RWPE1 (cell line): ENCODE results near the gene FSTL4.

Source experiments
- CTCF ChIA-PET: fragments of 350-600 bp; sonication (Branson Sonifier 250); formaldehyde crosslinking; extraction: SDS; loops from one replicate; lab custom pipeline; 2021; lab: Yijun Ruan, JAX
- POLR2A ChIA-PET: fragments of 400-600 bp; formaldehyde crosslinking; extraction: SDS; loops from one replicate; lab custom pipeline; 2020; ENCODE audit warnings: antibody characterized with exemption; ENCODE audit not compliant: low non-redundant PET; lab: Yijun Ruan, JAX
- DNase-seq: peaks from one replicate; pipeline ENCODE4 v3.0.0; 2012; ENCODE audit warnings: low spot score
- H3K27ac ChIP-seq: fragments of 450-650 bp; 2 replicates; pipeline ENCODE4 v1.5.1; 2017
- TF ChIP-seq, protein P1 (sequence below): fragments of 450-650 bp; conservative IDR thresholded peaks from 2 replicates; pipeline ENCODE4 v1.5.1; 2017; ENCODE audit warnings: low read depth, mild to moderate bottlenecking

The FSTL4 gene

DNA sequence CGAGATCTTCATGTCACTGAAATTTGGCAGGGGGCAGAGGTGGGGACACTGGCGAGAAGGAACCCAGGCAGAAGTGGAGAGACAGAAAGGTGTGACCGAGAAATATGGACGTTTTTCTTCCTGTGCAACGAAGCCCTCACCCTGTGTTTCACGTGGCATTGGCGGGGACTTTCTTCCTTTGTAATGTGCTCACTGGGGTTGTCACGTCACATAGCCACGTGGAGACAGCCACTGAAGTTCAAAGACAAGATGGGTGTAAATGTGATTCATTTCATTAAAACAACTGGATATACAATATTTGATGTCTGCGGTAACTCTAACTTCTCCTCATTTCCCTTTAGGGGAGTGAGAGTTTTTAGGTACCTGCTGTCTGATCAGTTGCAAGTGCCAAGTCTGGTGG, 225.7 kb downstream of the FSTL4 start:
- TF ChIP-seq, protein P1, sequence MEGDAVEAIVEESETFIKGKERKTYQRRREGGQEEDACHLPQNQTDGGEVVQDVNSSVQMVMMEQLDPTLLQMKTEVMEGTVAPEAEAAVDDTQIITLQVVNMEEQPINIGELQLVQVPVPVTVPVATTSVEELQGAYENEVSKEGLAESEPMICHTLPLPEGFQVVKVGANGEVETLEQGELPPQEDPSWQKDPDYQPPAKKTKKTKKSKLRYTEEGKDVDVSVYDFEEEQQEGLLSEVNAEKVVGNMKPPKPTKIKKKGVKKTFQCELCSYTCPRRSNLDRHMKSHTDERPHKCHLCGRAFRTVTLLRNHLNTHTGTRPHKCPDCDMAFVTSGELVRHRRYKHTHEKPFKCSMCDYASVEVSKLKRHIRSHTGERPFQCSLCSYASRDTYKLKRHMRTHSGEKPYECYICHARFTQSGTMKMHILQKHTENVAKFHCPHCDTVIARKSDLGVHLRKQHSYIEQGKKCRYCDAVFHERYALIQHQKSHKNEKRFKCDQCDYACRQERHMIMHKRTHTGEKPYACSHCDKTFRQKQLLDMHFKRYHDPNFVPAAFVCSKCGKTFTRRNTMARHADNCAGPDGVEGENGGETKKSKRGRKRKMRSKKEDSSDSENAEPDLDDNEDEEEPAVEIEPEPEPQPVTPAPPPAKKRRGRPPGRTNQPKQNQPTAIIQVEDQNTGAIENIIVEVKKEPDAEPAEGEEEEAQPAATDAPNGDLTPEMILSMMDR, result no peak
- CTCF ChIA-PET, result no interaction called here

DNA sequence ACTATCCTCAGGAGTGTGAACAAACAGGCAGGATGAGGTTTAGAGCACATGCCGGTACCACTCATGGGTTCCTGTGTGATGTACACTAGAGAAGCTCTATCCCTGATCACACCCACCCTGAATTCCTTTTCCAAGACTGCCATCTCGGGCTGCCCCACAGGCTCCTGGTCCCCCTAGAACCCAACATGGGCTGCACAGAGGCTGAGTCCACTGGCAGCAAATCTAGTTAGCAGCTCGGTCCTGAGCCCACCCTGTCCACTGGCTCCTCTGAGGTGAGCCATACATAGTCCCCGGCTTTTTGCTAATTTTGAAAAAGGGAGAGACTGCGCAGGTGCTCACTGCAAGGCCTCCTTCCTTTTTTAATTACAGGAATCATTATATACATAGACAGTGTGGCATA, 227.0 kb downstream of the FSTL4 start:
- H3K27ac ChIP-seq, result no peak overlapping the region
- no peak for DNase-seq
- ChIA-PET POLR2A (no interaction called here), CTCF (no interaction called here)
- TF ChIP-seq, protein P1, result no peak

More for the DNA sequence above, 225.7 kb downstream of the FSTL4 start:
- H3K27ac ChIP-seq, result no peak overlapping the region
- no peak for DNase-seq
- POLR2A ChIA-PET, result no interaction called here

DNA sequence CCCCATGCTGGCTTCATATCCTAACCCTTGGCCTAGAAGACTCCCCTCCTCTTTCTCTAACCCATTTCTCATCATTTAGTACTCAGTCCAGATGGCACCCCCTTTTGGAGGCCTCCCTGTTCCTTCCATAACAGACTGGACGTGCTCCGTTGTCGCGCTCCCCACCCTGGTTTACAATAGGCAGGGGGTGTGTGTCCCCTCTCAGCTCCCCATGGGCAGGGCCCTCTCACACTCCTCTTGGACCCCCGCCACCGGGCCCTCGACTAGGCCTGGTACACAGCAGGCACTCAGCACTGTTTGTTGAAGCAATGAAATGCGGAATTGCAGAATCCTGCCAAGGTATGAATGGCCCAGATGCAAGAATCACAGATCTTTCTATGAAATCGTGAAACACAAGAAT, 227.4 kb downstream of the FSTL4 start:
- TF ChIP-seq, protein P1, result no peak
- H3K27ac ChIP-seq, result no peak overlapping the region
- DNase-seq, result no peak
- CTCF ChIA-PET, result no interaction called here
- POLR2A ChIA-PET, result no interaction called here

DNA sequence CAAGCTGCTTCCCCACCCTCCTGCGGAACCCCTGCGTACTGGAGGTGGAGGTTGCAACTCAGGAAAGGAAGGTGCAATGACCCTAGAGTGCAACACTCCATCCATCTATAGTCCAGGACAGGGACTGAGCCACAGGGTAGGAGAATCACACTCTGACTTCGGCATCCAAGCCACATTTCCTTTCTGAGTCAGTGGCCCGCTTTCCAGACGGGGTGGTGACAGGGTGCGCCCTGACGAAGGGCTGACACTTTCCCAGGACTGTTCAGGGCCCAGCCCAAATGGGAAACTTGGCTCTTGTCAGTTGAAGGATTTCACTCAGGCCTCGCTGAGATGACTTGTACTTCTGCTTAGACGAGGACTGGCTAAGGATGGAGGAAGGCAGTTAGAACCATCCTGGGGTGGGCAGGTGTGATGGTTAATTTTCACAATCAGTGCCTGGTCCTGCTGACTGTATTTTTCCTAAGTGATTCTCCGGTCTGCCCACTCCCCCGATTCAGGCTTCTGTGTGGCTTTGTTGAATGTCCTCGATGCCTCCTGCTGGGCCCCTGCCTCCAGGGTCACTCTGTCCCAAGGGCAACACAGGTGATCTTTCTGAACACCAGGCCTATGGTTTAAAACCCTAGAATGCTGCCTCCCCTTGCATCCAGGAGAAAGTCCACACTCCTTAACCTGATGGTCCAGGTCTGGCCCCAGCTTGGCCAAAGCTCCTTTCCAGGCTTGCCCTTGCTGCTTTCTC, 228.1 kb downstream of the FSTL4 start:
- DNase-seq, result no peak
- H3K27ac ChIP-seq, result no peak overlapping the region
- ChIA-PET POLR2A (no interaction called here), CTCF (no interaction called here)
- TF ChIP-seq, protein P1, result no peak

DNA sequence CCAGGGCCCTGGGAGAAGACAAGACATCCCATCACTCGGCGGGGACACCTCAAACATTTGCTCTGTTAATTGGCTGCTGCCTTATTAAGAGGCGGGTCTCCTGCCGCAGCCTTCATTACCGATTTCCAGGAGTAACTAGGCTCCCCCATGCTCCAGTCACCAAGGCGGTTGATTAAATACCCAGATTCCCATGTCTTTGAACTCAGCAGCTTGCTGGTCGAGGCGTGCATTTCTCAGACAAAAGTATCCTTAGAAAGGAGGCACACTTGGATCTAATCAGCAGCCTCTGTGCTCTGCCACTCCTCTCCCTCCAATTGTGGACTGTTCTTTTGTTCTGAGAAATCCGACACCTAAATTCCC, 228.8 kb downstream of the FSTL4 start:
- TF ChIP-seq, protein P1, result no peak

DNA sequence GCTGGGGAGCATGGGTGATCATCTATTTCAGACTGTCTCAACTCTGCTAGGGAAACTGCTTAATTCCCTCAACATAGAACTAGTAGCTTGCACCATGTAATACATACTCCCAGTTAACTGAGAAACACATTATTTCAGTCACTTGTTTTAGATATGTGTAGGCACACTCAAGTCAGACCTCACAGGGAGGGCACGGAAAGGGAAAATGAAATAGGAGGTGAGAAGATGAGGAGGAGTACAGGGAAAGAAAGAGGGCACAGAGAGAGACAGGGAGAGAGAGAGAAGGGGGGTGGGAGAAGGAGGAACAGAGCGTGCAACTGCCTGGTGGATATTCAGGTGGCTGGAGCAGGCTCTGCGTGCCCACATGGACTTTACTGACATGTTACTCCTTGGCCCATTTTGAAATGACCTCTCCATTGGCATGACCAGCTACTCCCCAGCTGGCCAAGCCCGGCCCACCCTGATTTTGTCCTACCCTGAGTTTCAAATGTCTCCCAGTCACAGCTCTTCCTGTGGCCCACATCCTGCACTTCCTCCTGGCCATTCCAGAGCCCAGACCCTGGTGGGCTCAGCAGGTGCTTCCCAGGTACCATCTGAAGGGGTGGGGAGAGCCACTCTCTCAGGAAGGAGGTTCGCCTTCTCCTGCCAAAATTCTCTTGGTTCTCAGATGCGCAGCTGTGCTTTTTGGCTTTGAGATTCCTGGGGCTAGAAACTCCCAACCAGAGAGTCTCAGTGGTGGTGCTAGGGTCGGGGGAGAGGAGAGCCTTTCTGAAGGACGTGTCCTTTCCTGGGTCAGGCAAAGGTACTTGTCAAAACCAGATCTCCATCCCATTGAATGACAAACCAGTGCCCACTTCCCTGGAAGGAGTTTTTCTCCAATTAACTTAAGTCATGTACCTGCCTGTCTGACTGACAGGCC, 229.4 kb downstream of the FSTL4 start:
- no peak for DNase-seq
- CTCF ChIA-PET, result no interaction called here
- POLR2A ChIA-PET, result no interaction called here
- TF ChIP-seq, protein P1, result no peak
- H3K27ac ChIP-seq, result no peak overlapping the region

More for the DNA sequence above, 228.8 kb downstream of the FSTL4 start:
- ChIA-PET CTCF (no interaction called here), POLR2A (no interaction called here)
- H3K27ac ChIP-seq, result no peak overlapping the region
- DNase-seq, result no peak
